GM18873 (cell line): Measurements from ENCODE around the gene TEC.
"Not testable (repeated sequence)": the region's sequence is repeated elsewhere in the genome, so short reads cannot be mapped to it uniquely, and the experiment has no call there.

Experiments used
- ATAC-seq: cut with Tn5 transposase; IDR thresholded peaks from one replicate; pipeline ENCODE4 v1.9.1; 2021; ENCODE audit warnings: mild to moderate bottlenecking, moderate library complexity, moderate number of reproducible peaks; ENCODE audit not compliant: unreplicated experiment, low FRiP score

TEC gene

DNA sequence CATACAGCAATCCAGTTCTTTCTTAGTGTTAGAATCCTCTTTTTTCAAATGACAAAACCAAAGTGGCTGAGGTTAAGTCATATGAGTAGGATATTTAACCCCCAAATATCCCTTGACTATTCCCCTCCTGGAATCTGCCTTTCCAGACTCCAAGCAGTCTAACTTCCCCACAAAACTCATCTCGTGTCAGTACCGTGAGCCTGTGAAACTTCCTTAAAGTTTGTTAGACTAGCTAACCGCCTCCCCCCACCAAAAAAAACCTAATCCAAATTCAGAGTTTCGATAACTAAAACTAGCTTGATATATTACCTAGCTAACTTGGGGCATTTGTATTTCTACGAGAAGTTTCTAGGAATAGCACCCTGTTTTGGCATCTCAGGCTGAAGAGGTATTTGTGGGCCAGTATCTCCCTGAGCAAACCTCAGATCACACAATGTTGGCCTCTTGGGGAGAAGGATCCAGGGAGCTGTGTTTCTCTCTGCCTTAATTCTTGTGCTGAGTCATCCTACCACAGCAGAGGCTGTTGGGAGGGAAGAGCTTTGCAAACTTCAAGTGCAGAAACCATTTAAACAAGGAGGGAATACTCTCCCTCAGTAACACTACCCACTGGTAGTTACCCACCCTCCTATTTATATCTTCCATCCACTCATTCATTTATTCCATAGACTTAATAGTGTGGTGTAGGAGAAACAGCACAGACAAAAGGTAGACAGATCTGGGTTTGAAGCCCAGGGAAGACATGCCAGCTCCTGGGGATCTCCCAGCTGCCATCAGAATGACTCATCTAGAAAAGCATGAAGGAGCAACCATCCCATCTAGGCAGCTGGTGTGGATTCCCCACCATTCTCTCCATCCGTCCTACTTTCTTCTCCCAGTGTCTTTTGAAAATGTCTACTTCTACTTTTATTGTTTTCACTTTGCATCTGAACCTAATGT is 96.3 kb downstream of the TEC start:
- ATAC-seq: no peak

DNA sequence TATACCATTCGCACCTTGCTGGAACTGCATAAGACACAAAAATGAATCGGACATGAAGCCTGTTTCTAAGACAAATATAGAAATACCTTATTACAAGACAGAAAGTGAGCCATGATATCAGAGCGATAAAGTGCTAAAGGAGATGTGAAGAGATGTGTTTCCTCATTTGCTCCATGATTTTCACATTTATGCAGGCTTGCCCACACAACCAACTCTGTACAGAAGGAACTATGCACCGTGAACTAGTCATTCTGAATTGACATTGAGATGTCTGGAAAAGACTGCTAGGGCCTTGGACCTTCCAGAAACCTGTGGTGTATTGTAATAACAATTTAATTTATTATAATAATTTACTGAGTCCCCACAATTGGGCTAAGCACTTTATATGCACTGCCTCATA is 97.0 kb downstream of the TEC start:
- no peak for ATAC-seq

DNA sequence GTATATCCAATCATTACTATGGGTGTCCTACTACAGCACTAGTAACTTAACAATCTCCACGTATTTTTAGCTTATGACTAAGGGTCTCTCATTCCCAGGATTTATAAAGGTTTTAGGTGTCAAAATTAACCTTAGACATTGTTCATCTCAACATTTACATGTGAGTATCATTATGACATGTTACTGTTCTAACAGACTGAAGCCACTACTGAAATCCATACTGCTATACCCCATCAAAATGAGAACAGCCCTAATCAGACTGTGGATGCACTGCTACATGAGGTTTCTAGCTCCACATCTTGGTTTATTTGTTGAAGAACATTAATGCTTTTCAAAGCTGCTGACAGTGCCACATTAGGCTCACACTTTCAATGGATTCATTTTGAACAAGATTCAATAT is 100.0 kb downstream of the TEC start:
- ATAC-seq: no peak

DNA sequence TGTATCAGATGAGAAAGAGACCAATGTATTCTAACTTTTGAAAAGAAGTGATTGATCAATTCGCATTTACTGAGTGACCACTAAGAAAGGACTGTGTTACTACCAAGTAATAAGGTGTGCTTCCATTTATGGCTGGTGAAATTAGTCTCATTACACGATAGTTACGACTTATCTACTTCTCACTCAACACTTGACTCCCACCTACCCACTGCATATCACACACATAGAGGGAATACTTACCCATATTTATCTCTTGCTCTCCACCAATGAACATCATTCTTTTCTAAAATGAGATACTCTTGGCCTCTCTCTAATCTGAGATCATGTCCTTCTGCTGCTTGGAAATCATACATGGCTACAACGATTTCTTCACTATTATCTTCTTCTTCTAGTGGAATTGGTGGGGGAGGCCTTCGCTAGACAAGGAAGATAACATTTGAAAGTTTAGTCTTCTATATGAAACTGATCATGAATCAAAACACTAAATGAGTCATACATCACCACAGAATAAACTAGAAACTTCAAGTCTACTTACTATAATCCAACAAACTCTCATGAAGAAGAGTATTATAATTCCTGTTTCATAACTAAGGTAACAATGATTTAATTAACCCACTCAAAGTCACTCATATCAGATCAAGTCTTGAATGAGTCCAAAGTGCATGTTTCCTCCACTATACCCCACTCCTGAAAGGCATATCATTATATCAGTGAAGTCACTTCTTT is 101.9 kb downstream of the TEC start:
- ATAC-seq: no peak

DNA sequence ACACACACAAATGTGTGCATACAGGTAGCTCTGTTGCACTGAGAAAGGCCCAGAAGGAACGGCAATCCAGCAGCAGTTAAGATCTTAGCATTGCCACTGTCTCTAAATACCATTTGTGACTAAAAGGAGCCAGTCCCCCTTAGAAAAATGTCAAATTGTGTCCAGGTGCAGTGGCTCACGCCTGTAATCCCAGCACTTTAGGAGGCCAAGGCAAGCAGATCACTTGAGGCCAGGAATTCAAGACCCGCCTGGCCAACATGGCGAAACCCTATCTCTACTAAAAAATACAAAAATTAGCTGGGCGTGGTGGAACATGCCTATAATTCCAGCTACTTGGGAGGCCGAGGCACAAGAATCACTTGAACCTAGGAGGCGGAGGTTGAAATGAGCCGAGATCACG is 105.1 kb downstream of the TEC start:
- not testable (repeated sequence) for ATAC-seq

DNA sequence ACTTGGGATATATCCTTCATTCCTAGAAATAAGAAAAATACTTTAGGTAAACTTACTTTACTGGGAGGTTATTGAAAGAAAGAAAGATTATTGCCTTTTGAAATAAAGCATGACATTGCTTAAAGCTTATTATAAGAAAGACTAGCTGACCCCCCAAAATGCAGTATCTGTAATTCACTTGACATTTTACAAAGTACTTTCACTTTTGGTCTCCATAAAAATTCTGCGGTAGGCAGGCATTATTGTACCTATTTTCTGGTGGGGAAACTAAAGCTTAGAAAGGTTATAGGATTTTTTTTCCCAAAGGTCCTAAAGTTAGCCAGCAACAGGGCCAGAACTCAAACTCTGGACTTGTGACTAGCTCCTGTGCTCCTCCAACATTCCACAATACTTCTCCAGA is 105.9 kb downstream of the TEC start:
- no peak for ATAC-seq

DNA sequence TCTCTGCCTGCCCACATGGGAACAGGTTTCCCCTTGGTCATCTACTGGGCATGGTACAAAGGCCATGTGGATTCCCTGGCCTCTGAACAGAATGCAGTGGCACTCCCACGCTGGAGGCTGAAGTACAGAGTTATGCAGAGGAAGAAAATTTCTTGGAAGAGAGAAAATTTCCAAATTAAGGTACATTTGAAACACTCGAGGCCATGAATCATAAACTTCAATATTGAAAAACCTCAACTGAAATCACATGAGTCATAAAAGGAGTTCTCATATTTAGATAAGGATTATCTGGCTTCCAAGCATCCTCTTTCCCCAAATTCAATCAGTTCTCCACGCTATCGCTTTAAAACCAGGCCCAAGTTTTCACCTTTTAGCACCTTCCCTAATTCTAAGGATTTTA is 107.5 kb downstream of the TEC start:
- ATAC-seq: no peak

DNA sequence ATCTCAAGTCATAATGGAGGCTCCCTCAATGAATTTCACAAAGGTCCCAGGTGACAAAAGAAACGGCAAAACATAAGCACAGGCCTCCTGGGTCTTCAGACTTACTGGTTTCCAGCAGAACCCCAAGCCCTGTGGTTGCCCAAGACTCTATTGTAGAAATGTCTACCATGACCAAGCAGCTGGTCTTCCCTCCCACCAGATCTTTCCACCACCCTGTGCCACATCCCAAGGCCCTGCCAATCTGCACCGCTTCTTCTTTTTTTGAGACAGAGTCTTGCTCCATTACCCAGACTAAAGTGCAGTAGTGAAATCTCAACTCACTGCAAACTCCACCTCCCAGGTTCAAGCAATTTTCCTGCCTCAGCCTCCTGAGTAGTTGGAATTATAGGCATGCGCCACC is 112.4 kb downstream of the TEC start:
- ATAC-seq: no peak

DNA sequence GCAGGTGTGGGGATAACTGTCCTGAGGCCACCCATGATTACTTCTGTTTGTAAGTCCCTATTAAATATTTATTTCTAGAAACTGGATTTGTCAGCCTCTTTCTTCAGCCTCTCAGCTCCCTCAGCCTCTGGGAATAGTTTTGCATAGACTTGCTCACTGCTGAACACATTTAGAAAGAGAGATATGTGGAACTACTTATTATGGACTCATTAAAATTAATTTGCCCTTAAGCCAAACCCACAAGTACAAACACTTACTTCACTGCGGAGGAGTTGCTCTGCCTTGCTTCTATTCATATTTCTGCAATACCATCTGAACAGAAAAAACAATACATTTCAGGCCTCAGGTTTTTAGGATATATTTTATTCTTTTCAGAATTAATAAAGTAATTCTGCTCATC is 113.2 kb downstream of the TEC start:
- ATAC-seq: no peak

DNA sequence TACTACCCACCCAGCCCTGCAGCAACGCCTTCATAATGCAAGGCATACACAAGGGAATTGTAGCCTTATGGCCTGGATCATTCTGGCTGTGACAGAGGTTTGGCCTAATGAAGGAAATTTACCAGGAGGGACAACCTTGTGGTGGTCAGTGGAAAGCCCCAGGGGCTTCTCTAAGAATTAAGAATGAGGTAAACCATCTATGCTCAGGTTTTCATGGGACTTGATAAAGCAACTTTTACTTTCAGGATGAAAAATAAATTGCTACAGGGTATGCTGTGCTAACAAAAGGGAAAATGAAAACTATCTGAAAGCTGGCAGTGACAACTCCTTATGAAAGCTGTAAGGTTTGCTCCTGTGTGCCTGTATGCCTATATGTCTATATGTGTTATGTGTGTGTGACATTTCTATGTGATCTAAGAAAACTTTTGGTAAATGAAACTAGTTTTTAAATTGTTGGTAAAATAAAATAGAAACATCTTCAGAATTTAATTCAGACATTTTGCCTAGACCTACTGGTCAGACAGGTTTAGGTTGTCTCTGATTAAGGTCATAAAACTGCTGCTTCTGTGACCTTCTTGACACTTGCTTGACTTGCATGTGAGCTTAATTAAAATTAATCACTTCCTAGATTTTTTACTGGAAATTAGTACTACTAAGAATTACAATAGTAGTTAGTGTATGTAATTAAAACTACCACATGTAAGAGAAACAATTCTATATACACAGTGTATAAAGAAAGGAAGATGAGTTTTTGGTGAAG is 115.7 kb downstream of the TEC start:
- ATAC-seq: no peak

DNA sequence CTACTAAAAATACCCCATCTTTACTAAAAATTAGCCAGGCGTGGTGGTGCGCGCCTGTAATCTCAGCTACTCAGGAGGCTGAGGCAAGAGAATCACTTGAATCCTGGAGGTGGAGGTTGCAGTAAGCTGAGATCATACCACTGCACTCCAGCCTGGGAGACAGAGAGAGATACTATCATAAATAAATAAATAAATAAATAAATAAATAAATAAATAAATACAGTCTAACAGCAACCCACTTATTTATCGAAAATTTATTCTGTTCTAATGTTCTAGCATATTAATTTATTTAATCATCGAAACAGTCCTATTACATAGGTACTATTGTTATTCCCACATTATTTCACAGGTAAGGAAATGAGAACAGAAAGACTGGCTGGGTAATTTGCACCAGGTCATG is 117.4 kb downstream of the TEC start:
- ATAC-seq: no peak

DNA sequence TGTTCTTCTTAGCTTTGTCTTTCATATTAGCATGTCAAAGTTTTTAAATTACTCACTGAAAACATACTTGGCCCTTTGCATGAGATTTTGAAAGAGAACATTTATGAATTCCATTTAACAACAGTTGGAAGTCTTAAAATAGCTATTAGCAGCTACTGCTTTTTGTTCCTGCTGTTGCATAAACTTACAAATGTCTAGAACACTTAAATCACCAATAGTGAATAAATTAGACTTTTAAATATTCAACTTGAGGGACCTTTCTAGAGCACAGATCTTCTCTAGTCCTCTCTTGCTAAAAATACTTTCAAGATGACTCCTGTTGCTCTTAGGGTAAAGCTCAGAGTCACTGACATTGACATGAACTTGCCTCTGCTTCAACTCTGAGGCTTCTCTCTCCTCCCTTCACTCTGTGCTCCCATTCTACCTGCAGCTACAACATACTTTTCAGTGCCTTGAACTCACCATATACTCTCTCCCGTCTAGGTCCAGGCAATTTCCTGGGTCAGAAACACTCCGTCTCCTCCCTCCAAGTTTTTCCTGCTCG is 119.7 kb downstream of the TEC start:
- no peak for ATAC-seq

DNA sequence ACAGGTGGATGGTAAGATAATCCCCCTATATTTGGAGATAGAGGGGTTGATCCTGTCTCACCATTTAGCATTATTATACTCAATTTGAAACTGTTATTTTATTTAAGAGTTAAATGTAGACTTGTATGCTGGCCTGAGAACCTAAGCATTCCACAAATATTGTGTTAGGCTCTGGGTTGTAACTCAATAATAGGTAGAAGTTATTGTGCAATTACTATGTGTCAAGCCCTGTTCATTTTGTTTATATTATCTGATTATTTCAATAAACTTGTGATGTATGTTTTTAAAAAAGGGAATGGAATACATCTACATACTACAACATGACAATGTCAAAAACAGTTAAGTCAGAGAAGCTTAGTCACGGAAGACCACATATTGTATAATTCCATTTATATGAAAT is 122.0 kb downstream of the TEC start:
- ATAC-seq: no peak

DNA sequence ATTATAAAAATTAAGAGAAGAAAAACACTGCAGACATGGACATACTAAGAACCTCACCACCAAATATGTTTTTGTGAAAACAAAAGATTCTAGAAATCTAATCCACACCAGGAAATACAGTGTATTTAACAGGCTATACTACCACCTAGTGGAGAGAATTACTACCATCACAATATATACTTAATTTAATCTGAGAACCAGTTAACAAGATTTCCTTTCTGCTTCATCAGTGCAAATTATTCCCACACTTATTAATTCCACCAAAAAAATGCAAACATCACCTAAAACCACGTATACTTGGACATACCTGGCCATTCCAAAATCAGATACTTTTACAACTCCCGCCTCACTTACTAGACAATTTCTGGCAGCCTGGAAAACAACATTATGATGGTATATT is 128.6 kb downstream of the TEC start:
- no peak for ATAC-seq

DNA sequence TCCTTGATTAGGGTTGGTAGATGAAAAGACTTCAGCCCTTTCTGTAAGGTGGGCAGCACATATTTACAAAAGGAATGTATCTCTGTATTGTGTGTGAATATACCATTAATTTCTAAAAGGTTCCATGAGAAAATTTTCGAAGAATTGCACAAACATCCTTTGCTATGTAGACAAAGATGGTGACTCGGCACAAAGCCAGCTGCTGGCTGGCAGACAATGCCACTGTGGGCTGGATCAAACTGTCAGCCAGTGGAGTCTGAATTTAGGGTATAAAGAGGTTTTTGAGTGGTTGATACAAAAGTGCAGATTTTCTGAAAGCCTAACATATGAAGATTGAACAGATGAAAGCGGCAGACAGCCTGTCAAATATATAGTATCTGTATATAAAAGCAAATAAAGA is 129.9 kb downstream of the TEC start:
- no peak for ATAC-seq

DNA sequence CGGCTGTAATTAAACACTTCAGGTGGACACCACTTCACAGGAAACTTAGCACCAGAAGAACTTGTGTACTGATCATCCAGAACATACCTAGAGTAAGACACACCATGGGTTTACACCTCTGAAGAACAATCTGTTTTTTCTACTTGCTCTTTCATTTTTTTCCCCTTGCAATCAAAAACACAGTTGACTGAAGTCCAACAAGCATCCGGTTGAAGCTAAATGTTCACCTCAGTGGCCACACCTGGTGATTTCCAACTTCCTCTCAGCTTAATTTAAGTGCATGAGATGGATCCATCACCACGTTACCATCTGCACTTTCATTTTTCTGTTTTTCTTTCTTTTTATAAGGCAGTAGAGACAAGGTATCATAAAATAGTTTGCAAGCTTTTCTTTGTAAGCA is 130.7 kb downstream of the TEC start:
- peak; percentile 76 for ATAC-seq

DNA sequence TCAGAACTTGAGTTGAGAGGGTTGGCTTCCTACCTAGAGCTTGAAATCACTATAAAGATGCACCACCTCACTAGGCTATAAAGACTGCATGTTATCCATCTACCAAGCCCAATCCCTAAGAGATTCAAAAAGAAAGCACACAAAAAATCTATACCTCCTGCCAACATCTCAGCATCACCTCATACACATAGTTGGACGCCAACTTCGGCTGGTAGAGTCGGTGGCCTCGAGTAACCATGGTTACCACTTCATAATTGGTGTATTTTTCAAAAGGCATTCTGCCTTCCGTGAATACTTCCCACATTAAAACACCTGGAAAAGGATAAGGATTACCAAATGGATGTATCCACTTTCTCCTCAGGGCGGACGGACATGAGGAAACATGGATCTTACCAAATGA is 131.1 kb downstream of the TEC start:
- ATAC-seq: no peak

DNA sequence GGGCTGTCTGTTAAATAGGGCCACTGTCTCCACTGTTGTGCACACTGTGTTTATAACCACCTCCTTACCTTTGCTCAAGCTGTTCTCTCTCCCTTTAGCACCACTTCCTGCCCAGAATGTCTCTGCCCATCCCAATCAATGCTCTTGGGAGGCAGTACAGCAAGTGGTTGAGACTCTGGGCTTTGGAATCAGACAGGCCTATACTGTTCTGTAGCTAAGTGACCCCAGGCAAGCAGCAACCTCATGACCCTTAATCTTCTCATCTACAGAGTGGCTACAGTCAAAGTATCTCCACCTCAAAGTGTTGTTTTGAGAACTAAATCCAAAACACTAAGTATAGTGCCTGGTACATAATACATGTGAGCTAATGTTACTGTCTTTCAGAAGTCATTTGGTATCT is 131.8 kb downstream of the TEC start:
- ATAC-seq: no peak

DNA sequence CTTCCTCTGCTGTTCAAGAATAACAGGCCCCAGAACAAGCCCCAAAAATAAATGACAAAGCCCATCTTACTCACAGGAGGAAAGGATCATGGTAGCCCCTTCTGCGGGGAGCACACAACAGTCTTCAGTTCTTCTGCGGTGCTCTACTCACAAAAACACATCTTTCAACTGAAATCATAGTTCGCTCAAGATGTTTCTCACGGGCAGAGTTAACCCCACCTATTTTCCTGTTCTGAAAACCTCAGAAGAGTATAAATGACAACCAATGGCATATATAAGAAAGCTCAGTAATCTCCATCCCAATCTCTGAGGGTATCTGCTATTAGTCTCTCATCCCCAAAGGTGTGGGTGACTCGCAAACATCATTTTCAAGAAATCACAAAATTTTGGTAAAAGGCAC is 135.6 kb downstream of the TEC start, which contains the start of gene TXK:
TSS of gene TXK (minus strand) at position 170 of the 400 bp plus-strand sequence. CDS start at position 90, 80 bp downstream.
- no peak for ATAC-seq

DNA sequence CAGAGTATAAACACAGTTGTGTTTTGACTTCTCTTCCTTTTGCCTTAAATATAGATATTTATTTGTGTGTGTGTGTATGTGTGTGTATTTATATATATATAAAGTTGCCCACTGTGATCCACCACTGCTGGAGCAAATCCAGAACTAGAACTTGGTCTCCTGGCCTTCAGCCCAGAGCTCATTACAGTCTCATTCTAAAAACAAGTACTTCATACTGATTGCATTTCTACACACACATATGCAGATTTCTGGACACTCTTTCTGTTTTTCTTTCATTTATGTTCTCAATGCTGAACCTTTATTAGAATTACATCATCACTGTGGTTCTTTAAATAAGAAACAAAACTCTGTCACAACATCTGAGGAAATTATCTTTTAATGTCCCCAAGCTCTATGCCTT is 136.0 kb downstream of the TEC start:
- ATAC-seq: no peak

DNA sequence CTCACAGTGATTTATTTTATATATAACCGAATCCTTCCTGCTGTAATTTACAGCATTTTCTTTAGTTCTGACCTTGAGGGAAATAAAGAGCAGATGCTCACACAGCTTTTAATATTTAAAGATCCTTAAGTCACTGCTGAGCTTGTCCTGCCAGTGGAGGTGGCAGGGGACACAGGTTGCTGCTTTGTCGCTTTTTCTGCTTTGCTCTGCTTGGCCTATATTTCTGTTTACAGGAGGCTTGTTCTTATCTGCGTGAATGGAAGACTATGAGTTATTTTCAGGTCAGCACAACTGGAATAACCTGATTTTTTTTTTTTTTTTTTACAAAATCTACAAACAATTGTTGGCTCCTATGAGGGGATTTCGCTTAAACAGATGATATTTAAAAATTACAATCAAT is 137.9 kb downstream of the TEC start:
- ATAC-seq: no peak
